Transverse colon (tissue), 4 donors: ENCODE results near the gene CD79B.

ENCODE experiments used
- EP300 ChIP-seq: sonication (generic); formaldehyde crosslinking; IDR thresholded peaks from one replicate; pipeline ENCODE4 v1.6.1; 2017; ENCODE audit warnings: antibody characterized with exemption, low read depth
- POLR2A ChIP-seq: fragments of 450-650 bp; IDR thresholded peaks from one replicate; pipeline ENCODE4 v1.6.1; 2016; ENCODE audit warnings: antibody characterized with exemption, mild to moderate bottlenecking, moderate library complexity
- POLR2AphosphoS5 ChIP-seq, 3 donors: sonication (generic); formaldehyde crosslinking; IDR thresholded peaks; one replicate each; pipeline ENCODE4 v1.6.1; 2016; ENCODE audit warnings: antibody characterized with exemption in 3 of 3
- TF ChIP-seq, protein P1 (sequence below), 5 experiments: fragments of 200-600 bp in 3 of 5; fragments of 450-650 bp in 2 of 5; sonication (generic) in 3 of 5; IDR thresholded peaks; 1 replicate in 2 of 5; 2 replicates in 3 of 5; pipeline ENCODE4 v1.5.1; 2016 to 2017; ENCODE audit warnings: antibody characterized with exemption in 5 of 5, inconsistent platforms in 3 of 5, mild to moderate bottlenecking in 2 of 5, moderate library complexity in 1 of 5

DNA sequence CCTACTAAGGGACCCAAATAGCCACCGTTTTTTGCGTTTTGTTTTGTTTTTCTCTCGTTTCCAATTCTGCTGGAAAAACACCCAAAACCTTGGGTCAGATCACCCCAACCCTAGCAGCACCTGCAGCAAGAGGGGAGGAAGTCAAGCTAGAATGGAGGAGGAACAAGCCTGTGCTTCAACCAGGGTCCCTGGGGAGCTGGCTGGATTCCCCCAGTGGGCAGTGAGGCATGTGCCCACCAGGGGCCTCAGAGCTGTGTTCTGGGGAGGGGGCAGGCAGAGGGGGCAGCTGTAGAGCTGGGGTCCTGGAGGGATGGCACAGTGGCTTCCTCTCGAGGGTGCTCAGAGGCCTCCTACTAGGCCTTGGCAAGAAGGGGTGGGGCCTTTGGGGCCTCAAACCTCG is 6.5 kb downstream of the CD79B start:
- TF ChIP-seq, protein P1, sequence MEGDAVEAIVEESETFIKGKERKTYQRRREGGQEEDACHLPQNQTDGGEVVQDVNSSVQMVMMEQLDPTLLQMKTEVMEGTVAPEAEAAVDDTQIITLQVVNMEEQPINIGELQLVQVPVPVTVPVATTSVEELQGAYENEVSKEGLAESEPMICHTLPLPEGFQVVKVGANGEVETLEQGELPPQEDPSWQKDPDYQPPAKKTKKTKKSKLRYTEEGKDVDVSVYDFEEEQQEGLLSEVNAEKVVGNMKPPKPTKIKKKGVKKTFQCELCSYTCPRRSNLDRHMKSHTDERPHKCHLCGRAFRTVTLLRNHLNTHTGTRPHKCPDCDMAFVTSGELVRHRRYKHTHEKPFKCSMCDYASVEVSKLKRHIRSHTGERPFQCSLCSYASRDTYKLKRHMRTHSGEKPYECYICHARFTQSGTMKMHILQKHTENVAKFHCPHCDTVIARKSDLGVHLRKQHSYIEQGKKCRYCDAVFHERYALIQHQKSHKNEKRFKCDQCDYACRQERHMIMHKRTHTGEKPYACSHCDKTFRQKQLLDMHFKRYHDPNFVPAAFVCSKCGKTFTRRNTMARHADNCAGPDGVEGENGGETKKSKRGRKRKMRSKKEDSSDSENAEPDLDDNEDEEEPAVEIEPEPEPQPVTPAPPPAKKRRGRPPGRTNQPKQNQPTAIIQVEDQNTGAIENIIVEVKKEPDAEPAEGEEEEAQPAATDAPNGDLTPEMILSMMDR (IDR thresholded peaks at IDR 0.05), result no peak
- TF ChIP-seq POLR2A (no peak), POLR2AphosphoS5 (IDR thresholded peaks at IDR 0.05) (no peak), EP300 (no peak)
